GM13977 (cell line): ENCODE data around the gene ATP6V0C.
"Not testable (repeated sequence)": the region's sequence is repeated elsewhere in the genome, so short reads cannot be mapped to it uniquely, and the experiment has no call there.

Experiments used
- DNase-seq: peaks from one replicate; pipeline ENCODE4 v3.0.0; 2012; ENCODE audit warnings: low spot score
- in situ Hi-C: fragments of 300-500 bp; cut with MboI; formaldehyde crosslinking; loops from one replicate; pipeline ENCODE4 v1.12.0; 2022; ENCODE audit warnings: low sequenced_read_pairs, low pct_unique_long_range_greater_than_20kb, mixed read lengths, inconsistent platforms; ENCODE audit not compliant: unreplicated experiment
- TF ChIP-seq, protein P1 (sequence below): IDR thresholded peaks from 2 replicates; pipeline ENCODE4 v1.5.1; 2012; ENCODE audit warnings: mild to moderate bottlenecking, control low read depth; ENCODE audit not compliant: insufficient read depth; ENCODE audit errors: extremely low read depth, missing control alignments

Gene ATP6V0C

DNA sequence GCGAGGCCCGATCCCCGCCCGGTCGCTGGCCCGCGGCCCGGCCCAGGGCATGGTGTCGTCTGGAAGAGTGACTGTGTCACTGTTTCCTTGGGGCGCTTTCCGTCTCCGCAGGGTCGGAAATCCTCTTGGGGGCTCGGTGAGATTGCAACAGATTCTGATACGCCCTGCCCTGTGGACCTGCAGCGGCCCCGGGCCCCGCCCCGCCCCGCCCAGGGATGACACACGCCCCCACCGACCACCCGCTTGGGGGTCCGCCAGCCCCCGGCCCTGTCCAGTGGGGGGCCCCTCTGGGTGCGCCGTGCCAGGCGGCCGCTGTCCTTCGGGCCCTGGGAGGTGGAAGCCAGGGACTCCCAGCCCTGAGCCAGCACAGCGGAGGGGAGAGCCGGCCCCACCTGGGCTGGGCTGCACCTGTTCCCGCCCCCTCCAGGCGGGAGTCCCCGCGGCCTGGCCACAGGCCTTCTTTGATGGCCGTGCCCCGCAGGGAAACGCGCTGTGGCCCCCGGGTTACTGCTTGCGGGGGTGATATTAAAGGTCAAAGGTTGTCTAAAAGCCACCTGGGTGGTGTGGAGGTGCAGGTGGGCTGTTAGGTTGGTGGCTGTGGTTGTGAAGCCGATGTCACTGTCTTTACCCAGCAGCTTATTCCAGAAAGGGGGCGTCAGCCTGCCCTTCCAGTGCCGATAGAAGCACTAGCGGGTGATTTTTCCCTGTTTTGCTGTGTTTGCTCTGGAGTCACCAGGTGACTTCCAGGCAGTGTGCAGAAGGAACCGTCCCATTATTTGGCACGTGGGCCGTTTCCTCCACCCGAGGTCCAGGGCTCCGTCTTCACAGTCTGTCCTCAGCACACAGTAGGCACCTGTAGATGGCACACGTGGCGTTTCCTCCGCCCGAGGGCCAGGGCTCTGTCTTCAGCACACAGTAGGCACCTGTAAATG, 38.1 kb upstream of the ATP6V0C start:
- in situ Hi-C loops, result no loop called here

DNA sequence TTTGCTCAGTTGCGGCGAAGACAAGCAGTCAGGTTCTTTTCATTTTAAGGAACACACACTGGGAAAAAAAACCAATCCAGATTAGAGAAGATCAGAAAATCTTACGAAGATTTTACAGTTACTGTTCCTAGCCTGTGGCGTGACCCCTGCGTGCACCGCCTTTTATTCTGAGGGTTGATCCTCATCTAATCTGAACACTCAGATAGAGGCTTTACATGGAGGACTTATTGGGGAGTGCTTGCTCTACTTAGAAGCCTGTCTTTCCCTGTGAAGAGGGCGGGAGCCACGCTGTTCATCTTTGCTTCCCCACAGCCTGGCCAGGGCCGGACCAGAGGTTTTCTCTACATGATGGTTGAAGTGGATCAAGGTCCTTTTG, 37.4 kb upstream of the ATP6V0C start:
- DNase-seq, result no peak
- in situ Hi-C loops, result no loop called here
- TF ChIP-seq, protein P1, sequence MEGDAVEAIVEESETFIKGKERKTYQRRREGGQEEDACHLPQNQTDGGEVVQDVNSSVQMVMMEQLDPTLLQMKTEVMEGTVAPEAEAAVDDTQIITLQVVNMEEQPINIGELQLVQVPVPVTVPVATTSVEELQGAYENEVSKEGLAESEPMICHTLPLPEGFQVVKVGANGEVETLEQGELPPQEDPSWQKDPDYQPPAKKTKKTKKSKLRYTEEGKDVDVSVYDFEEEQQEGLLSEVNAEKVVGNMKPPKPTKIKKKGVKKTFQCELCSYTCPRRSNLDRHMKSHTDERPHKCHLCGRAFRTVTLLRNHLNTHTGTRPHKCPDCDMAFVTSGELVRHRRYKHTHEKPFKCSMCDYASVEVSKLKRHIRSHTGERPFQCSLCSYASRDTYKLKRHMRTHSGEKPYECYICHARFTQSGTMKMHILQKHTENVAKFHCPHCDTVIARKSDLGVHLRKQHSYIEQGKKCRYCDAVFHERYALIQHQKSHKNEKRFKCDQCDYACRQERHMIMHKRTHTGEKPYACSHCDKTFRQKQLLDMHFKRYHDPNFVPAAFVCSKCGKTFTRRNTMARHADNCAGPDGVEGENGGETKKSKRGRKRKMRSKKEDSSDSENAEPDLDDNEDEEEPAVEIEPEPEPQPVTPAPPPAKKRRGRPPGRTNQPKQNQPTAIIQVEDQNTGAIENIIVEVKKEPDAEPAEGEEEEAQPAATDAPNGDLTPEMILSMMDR, result no peak

More for the DNA sequence above, 38.1 kb upstream of the ATP6V0C start:
- TF ChIP-seq, protein P1, result no peak
- DNase-seq, result peak; percentile 72

DNA sequence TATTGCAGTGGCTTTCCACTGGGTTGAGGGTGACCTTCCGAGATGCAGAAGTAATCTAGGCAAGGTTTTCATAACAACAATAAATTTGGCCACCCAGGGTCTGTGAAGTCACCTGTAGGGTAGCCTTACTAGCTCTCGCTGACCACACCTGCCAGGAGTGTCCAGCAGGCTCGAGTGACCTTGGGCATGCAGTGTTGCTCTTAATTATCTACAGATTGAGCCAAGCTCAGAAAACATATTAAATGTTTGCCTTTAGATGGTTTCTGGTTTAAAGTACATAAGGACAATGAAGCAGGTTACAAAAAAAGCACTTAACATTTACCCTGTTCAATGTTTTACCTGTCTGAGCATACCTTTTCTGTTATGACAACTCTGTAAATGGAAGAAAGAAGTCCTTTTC, 37.0 kb upstream of the ATP6V0C start:
- TF ChIP-seq, protein P1, result no peak
- DNase-seq, result no peak
- in situ Hi-C loops, result no loop called here

DNA sequence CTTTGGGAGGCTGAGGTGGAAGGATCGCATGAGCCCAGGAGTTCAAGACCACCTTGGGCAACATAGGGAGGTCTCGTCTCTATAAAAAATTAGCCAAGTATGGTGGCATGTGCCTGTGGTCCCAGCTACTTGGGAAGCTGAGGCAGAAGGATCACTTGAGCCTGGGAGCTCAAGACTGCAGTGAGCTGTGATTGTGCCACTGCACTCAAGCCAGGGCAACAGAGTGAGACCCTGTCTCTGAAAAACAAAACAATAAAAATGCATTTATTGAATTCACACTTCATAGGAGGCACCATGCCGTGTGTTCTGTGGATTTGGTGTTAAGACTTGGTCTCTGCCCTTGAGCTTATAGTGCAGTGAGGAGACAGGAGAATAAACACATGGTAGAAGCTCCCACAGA, 36.4 kb upstream of the ATP6V0C start:
- no peak for DNase-seq
- in situ Hi-C loops, result no loop called here
- TF ChIP-seq, protein P1, result no peak

DNA sequence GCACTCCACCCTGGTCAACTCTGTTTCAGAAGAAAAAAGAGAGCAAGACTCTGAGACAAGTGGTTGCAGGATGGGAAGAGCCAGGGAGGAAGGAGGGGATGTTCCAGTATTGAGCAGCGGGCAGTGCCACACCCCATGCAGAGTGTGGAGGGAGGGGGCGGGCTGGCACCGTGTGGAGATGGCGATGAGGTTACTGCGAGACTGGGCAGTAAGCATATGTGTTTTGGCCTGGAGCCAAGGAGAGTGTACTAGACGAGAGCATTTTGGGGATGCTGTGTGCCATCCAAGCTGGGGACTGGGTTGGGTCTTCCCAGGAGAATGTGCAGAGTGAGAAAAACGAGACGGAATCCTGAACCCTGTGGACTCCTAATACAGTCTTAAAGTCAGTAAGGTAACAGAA, 35.5 kb upstream of the ATP6V0C start:
- in situ Hi-C loops, result no loop called here
- DNase-seq, result no peak
- TF ChIP-seq, protein P1, result no peak

DNA sequence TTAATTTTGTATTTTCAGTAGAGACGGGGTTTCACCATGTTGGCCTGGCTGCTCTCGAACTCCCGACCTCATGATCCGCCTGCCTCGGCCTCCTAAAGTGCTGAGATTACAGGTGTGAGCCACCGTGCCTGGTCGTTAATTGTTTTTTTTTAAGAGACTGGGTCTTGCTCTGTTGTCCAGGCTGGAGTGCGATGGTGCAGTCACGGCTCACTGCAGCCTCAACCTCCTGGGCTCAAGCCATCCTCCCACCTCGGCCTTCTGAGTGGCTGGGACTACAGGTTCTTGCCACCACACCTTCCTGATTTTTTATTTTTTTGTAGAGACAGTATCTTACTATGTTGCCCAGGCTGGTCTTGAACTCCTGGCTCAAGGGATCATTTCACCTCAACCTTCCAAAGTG, 33.8 kb upstream of the ATP6V0C start:
- not testable (repeated sequence) for DNase-seq
- in situ Hi-C loops, result loop anchor here (10.0 kb wide), 1 partner anchor 125 kb away; no protein-coding TSS in a partner anchor

DNA sequence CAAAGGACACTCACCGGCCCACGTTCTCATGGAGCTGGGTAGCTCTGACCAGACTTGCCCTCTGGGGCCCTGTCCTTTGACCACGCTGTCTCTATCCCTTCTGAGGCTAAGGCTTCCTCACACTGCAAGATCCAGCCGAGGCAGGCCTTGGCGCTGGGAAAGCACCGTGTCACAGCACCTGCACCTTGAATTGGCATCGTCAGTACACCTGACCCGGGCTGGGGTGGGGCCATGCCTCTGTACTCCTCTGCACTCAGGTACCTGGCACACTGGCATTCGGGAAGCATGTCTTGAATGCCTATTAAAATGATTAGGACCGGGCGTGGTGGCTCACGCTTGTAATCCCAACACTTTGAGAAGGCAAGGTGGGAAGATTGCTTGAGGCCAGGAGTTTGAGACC, 32.8 kb upstream of the ATP6V0C start:
- TF ChIP-seq, protein P1, result no peak
- in situ Hi-C loops, result loop anchor here (10.0 kb wide), 1 partner anchor 126 kb away; no protein-coding TSS in a partner anchor
- DNase-seq, result no peak
